NCI-H1105 treated with DMSO at 0.1 percent for 48 hours (cell line): ENCODE measurements around the gene GPR146.

Source experiments
- DNase-seq: peaks from one replicate; lab custom pipeline; 2025; lab: John Stamatoyannopoulos, UW

Gene GPR146

DNA sequence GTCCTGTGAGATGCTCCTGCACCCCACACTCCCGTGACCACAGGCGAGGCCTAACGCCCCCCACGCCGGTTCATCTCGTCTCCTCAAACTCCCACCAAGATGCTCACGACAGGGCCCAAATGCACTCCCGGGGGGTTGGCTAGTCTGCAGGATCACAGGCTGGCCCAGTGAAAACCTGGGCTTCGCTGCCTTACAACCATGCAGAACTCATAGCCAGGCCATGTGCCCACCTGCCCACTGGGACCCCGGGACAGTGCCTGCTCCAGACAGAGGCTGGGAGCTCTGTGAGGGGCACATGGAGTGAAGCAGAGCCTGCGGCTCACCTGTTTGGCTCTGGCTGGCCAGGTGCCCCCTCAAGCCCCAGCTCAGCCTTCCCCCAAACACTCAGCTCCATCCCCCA lies 34.2 kb downstream of the GPR146 start:
- DNase-seq: no peak

DNA sequence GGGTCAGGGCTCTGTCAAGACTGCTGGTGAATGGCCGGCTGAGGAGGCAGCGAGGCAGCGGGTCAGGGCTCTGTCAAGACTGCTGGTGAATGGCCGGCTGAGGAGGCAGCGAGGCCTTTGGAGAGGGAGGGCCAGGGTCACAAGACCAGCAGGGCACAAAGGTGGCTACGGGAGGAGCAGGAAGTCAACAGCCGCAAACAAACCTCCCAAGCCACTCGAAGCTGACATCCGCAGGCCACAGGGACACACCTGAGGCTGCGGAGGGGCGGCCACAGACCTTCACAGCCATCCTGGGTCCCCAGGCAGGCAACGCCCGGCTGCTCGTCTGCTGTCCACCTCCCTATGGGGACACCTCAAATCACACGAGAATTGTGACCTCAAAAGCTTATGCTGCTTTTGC lies 34.6 kb downstream of the GPR146 start:
- DNase-seq: no peak

DNA sequence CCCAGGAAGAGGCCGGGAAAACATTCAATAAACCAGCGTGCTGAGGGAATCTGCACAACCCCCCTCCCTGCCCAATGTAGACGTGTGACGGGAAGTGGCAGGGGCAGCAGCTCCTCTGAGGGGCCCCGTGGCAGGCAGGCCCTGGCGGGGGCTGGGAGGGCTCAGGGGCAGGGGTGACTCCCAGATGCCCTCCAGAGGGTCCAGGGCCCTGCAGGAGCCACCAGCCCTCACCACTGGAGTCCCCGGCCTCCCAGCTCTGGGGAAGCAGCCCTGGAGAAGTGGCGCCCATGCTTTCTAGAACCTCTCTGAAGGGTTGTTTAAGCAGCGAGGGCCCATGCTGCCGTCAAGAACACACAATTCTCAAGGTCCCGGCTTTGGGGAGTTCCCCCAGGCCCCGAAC lies 35.2 kb downstream of the GPR146 start:
- no peak for DNase-seq

GRCh38 chr7:1080252-1080920 lies 36.0 kb downstream of the GPR146 start:
- DNase-seq: no peak

DNA sequence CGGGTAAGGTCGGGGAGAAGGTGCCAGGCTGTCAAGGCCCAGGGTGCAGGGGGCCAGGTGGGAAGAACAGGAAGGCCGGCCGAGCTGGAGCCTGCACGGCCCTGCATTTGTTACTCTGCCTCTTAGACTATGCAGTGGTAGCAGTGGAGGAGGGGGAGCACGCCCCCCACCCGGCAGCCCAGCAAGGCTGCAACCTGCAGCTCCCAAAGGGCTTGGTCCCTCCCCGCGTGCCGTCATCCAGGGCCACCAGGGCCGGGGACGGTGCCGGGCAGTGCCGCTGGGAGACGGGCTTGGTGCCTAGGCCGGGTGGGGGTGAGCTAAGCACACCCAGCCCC lies 36.5 kb downstream of the GPR146 start:
- no peak for DNase-seq

DNA sequence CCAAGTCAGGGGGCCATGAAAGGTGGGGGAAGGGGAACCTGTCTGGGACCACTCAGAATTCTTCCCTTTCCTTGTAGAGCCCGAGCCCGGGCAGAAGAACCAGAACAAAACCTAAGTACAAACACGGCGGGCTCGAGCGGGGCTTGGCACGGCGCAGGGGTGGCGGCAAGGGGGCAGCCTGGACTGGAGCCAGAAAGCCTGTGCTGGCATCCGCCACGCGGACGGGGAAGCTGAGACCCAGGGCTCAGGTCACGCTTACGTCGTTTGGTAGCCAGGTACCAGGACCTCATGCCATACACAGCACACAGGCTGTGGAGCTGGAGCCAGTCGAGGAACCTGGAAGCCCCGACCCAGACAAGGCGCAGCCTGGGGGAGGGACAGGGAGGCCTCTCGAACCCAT lies 37.0 kb downstream of the GPR146 start:
- no peak for DNase-seq

DNA sequence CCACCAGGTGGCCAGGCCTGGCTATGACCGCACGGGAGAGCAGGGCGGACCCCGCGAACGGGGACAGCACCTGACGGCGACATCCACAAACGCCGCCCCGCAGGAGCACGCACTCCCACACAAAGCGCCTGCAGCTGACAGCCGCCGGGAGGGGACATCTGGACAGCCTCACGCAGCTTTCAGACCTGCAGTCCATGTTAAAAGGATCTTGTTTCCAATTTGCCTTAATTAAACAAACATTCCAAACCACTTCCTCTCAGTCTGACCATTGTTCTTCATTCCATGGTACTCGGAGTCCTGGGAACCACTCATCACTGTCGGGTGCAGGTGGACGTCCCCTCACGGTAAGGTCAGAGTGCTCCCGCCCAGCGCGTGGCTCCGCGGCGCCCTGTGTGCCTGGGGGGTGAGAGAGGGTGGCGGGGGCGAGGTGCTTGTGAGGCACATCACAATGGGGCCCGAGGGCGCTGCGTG lies 37.6 kb downstream of the GPR146 start:
- DNase-seq: no peak

- no peak for DNase-seq
Observed at GRCh38 chr7:1083729-1084657, 39.6 kb downstream of the GPR146 start.

- no peak for DNase-seq
Observed at GRCh38 chr7:1085266-1085665, 40.9 kb downstream of the GPR146 start.

- no peak for DNase-seq
Observed at GRCh38 chr7:1085910-1086421, 41.6 kb downstream of the GPR146 start.

GRCh38 chr7:1086588-1087464 lies 42.5 kb downstream of the GPR146 start:
- no peak for DNase-seq

DNA sequence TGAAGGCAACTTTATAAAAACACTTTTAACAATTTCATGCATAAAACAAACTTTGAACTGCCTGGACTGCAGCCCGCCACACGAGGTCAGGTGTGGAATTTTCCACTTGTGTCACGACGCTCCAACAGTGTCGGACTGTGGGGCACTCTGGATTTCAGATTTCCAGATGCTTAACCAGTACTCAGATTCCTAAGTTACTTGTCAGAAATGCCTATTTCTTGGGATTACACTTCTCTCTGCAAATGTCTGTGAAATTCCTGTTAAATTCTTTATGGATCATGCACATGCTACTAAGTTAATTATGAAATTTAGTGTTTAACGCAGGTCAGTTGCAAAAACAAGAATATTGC lies 43.1 kb downstream of the GPR146 start:
- no peak for DNase-seq

GRCh38 chr7:1087952-1088920 lies 43.9 kb downstream of the GPR146 start, which contains the start of gene GPER1:
Gene GPER1 (plus strand): TSS chr7:1088113. CDS start chr7:1091729, 3,616 bp downstream.
- DNase-seq: no peak

- DNase-seq: no peak
Observed at GRCh38 chr7:1090236-1090635, 45.9 kb downstream of the GPR146 start.

GRCh38 chr7:1090686-1091643 lies 46.6 kb downstream of the GPR146 start:
- no peak for DNase-seq

GRCh38 chr7:1091644-1092027 lies 47.3 kb downstream of the GPR146 start:
- no peak for DNase-seq

GRCh38 chr7:1092161-1092632 lies 47.9 kb downstream of the GPR146 start:
- no peak for DNase-seq

- no peak for DNase-seq
Observed at GRCh38 chr7:1092806-1093501, 48.6 kb downstream of the GPR146 start.

DNA sequence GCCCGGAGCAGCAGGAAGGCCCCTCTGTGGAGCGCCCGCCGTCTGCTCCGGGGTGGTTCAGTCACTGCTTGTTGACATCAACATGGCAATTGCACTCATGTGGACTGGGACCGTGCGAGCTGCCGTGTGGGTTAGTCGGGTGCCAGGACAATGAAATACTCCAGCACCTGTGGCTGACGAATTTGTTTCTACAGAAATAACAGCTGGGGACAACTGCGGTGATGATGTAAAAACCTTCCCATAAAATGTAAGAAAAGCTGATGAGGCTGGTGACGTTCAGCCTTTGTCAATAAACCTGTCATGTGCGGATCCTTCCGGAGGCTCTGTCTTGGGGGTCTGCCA lies 49.1 kb downstream of the GPR146 start:
- no peak for DNase-seq
